Stimulated activated CD8-positive, alpha-beta memory T cell treated with anti-CD3 and anti-CD28 coated beads, Interleukin-7, amount 100 ng/mL, for 48 hours (primary cell): ENCODE data around the gene EXOC3L4.
"Not testable (repeated sequence)": the region's sequence is repeated elsewhere in the genome, so short reads cannot be mapped to it uniquely, and the experiment has no call there.

Source experiments
- DNase-seq, 2 donors: peaks; one replicate each; pipeline ENCODE4 v3.0.0-alpha.2; 2020; ENCODE audit warnings: low read depth in 1 of 2; ENCODE audit errors: extremely low read depth in 1 of 2

The EXOC3L4 gene

DNA sequence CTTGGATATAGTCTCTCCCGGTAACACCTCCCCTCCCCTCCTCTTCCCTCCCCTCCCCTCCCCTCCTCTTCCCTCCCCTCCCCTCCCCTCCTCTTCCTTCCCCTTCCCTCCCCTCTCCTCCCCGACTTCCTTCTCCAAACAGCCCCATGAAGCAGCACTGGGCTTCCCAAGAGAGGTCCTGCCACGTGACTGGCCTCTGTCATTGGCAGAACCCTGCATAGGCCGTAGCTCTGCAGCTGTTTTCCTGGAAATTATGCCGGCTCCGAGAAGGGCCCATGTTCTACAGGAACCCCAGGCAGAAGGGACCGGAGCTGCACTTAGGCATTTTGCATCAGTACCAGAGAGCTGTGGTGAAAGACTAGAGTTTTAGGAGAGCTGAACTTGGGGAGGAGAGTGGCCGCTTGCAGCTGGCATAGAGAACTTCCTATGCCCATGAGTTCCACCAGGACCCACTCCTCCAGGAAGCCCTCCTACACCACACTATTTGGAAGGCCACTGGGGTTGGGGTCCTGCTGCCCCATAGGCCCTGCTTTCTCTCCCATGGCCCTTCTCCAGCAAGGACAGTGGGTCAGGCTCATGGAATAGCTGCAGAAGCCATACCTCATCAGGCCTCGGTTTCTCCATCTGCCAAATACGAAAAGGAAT, 23.6 kb downstream of the EXOC3L4 start:
- no peak for DNase-seq

DNA sequence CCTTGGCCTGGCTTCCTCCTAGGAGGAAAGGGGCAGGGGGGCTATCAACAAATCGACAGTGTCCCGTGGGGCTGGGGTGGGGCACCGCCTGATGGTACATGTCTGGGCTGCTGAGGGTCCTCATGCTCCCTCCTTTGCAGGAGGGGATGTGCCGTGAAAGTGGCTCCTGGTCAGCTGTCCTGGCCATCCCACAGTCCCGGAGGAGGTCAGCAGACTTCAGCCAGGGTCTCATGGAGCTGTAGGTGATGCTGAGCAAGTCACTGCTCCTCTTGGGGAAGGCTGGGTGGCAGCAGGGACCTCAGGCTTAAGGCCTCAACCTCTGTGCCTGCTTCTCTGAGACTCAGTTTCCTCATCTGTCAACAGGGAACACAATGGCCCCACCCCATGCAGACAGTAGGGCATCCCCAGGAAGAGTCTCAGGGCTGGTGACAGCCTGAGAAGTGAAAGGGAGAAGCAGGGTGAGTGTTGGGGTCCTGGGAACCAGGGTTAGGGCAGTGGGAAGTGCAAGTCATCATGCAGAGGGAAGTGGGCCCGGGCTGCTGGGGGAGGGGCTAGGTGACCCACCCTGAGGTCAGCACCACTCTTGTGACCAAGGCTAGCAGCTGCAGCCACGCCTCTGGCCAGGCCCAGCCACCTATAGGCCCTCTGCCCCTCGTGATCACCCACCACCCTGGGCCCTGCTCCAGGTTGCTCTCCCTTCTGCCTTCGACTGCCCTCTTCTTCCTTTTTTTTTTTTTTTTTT, 24.3 kb downstream of the EXOC3L4 start:
- DNase-seq, result no peak

DNA sequence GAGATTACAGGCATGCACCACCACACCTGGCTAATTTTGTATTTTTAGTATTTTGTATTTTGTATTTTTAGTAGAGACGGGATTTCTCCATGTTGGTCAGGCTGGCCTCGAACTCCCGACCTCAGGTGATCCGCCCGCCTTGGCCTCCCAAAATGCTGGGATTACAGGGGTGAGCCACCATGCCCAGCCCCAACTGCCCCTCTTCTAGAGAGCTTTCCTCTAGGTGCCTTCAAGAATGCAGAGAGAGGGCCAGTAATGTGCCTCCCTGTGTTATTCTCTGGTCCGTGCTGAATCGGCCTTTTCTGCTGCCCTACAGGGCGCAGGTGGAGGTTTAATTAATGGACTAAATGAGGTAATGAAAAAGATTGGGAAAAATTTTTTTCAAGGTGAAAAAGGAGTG, 25.0 kb downstream of the EXOC3L4 start:
- DNase-seq, result not testable (repeated sequence)

DNA sequence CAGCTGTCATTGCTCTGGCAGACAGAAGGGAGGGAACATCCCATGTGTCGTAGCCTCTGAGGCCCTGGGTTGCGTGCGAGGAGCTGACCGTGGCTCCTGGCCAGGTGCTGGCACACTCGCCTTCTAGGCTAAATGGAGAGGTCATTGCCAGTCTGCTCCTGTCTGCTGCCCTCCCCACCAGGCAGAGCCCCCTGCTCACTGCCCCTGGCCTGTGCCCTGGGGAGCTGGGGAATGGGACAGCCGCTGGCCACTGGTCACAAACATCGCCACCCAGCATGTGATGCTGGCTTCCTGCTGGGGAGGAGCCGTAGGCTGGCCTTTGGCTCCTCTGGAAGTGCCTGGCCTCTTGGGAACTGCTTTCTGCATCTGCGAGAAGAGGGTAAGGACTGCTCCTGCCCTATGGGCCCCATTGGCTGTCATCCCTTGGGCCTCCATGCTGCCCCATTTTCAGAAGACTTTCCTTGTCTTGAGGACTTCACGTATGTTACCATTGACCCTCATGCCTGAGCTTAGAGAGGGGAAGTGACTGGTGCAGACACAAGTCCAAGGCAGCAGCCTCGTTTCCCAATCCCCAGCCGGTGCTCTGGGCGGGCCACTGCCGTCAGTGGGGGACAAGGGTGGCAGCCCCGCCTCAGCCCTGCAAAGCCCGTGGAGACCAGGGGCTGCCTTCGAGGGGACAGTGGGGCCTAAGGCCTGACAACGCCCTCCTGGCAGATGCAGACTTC, 26.8 kb downstream of the EXOC3L4 start:
- DNase-seq, result no peak

DNA sequence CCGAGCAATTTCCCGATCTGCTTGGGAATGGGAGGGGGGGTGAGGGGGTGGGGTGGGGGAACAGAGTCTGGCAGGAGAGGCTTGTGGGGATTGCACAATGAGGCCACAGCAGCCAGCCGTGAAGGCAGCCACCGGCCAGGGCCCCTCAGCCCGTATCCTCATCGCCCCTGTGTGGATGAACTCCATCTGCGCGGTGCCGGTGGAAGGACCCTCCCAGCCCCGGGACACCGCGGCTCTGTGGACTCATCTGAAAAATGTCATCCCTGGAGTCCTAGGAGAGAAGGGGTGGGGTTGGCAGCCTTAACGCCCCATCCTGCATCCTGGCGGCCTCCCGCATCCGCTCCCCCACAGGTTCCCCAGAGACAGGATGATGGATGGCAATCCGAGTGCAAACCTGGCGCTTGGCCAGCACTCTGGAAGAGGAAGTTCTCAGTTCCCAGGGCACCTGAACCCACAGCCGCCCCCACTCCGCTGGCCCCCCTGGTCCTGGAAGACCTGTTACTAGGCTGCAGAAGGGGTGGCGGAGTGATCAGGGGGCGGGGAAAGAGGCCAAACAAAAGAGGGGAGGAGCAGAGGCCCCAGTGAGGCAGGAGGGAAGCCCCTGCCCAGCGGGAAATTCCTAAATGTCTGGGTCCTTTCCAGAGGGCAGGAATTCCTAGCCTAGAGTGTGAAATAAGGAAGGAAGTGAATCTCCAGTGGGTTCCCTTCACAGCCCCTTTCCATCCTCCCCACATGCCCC, 27.5 kb downstream of the EXOC3L4 start:
- no peak for DNase-seq

DNA sequence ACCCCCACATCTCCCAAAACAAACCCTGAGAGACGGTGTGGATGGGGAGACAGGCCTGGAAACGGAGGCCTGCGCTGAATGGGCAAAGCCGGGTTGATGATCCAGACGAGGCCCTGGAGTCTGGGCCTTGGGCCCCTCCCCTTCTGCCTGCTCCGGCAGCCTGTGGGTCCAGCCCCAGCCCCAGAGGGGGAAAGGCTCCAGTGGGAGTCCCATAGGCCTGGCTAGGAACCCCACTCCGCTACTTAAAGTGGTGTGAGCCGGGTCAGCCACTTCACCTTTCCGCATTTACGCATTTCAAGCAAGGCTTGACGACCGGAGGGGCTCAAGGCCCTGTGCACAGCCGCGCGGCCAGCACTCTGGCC, 28.0 kb downstream of the EXOC3L4 start:
- no peak for DNase-seq

DNA sequence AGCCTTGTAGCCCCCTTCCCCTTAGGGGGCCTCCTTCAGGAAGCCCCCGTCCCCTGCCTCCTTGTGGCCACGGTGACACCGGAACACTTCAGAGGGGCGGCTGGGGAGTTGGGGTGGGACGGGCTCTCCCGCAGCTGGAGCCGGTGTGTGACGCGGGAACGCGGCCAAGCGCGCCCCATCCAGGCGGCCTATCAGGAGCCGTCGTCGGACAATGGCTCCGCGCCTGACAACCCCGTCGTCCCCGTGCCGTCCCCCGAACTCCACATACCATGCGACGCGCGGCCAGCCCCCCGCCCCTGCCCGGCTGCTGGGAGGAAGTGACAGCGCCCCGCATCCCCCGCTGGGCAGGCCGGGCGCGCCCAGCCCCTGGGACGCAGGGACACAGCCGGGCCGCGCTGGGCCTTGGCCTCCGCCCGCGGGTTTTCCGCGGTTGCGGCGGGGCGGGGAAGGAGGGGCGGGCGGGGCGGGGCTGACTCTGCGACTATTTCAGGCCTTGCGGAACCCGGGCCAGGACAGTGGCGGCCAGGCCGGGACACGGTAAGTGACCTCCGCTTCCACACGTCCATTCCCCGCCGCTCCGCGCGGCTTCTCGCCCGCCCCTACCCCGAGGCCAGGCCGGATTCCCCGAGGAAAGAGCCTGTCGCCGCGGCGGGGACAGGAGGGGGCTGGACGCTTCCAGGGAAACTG, 28.6 kb downstream of the EXOC3L4 start, which contains the start of gene TNFAIP2:
Gene TNFAIP2 (plus strand): TSS at position 515 of the 687 bp plus-strand sequence. CDS start 2,997 bp downstream, outside the sequence.
- DNase-seq, result no peak

DNA sequence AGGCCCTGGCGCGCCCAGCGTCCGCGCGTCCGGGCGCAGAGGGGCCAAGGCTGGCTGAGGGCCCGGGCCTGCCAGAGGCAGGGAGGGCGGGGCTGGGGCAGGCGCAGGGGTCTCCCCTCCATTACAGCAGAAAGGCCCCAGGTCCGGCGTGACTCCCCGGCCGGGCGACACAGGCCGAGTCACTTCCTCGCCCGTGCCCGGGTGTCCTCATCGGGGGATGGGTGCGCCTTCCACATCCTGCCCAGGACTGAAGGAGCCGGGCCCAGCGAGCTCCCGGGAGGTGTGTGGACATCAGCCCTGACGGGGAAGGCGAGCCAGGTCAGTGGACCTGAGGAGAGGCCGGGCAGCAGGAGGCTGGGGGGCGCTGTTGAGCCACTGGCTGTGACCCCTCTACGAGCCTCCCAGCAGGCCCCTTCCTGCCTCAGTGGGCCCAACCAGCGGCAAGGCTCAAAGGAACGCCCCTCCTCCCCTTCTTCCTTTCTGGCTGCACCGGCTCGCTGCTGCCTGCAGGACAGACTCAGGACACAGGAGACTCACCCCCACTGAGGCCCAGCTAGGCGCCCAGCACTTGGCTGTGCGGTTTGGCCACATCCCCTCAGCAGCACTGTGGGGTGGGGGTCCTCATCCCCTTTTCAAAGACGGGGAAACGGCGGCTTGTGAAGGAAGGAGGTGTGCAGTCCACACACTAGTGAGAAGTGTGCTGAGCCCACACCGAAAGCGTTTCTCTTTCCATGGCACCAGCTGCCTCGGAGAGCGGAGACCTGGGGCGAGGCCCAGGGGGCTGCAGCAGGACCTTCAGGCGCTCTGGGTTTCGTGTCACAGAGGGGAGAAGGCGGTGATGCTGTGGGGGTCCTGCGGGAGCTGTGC, 29.3 kb downstream of the EXOC3L4 start:
- no peak for DNase-seq

DNA sequence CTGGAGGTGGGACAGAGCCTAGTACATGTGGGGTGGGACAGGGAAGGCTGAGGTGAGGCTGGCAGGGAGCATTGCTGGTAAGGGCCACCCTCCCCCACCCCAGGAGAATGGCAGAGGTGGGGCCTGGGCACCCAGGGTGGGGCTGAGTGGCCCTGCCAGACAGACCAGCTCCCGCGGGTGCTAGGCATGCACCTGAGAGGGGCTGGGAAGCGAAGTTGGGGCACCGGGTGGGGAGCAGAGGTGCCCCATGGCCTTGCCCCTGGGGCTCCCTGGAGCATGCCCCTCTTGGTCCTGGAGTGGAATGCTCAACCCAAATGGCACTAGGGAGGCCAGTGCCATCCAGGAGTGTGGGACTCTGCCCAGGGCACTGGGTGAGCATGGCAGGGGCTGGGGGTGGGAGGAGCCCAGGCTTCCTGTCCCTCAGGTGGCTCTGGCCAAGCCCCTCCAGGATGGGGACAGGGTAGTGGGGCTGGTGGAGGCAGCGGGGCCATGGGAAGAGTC, 30.0 kb downstream of the EXOC3L4 start:
- no peak for DNase-seq

DNA sequence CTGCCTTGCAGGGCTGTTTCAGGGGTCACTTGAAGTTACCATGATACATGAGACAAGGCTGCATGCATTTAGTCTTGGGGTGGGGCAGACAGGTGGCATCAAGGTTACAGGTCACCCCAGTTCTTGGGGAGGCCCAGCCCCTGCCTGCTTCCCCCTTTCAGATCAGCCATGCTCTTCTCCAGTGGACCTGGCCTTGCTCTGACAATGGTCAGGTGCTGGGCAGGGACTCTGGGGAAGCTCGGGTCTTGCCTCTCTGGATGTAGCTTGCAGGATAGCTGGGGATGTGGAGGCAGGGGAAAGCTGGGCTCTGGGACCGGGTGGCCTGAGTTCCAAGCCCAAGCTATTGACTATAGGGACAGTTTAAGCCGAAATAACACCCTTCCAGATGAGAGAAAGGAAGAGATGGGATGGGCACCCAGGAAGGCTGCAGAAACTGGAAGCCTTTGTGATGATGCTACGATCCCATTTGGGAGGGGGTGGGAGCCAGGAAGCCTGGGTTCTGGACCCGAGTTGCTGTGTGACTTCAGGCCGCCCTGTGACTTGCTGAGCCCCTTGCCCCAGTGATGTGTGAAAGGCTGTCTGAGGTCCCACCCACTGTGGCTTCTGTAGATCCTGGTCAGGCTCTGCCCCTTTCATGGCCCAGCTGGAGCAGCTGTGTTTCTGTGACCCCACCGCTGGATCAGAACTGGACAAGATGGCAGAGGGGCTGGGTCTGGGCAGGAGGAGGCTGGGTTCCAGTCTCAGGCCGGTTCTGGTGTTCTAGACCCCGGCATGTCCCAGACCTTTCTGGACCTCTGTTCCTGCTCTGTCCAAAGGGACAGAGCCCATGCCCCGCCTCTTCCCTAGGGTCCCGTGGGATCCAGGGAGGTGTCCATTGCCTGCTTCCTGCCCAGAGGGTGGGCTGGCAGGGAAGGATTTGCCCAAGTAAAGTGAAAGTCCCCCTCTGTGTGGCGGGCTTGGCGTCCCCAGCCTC, 30.9 kb downstream of the EXOC3L4 start:
- no peak for DNase-seq

DNA sequence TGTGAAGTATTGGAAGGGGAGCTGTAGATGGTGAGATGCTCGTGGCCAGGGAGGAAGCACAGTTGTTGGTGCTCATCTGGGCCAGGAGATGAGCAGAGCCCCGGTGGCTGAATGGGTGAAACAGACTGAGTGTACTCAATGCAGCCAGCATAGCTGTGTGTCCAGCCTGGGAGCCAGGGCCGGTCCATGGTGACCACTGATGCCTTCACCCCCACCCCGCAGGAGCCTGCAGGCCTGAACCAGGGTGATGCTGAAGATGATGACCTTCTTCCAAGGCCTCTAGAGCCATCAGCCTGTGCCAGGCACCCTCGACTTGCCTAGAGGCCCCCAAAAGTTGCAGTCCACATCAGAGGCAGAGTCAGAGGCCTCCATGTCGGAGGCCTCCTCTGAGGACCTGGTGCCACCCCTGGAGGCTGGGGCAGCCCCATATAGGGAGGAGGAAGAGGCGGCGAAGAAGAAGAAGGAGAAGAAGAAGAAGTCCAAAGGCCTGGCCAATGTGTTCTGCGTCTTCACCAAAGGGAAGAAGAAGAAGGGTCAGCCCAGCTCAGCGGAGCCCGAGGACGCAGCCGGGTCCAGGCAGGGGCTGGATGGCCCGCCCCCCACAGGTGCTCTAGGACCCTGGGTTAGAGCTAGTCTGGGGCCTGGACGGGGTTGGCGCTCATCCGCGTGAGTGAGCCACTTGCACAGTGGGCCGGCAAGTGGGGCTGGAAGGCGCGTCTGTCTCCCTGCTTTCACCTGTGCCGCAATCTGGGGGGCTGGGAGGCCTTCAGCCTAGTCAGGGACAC, 31.8 kb downstream of the EXOC3L4 start:
- no peak for DNase-seq

DNA sequence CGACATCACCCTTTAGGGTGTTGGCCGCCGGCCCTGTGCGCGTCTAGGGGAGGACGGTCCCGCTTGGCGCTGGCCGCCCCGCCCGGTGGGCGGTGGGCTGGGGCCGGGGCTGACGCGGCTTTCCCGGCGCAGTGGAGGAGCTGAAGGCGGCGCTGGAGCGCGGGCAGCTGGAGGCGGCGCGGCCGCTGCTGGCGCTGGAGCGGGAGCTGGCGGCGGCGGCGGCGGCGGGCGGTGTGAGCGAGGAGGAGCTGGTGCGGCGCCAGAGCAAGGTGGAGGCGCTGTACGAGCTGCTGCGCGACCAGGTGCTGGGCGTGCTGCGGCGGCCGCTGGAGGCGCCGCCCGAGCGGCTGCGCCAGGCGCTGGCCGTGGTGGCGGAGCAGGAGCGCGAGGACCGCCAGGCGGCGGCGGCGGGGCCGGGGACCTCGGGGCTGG, 32.4 kb downstream of the EXOC3L4 start:
- DNase-seq, result no peak

DNA sequence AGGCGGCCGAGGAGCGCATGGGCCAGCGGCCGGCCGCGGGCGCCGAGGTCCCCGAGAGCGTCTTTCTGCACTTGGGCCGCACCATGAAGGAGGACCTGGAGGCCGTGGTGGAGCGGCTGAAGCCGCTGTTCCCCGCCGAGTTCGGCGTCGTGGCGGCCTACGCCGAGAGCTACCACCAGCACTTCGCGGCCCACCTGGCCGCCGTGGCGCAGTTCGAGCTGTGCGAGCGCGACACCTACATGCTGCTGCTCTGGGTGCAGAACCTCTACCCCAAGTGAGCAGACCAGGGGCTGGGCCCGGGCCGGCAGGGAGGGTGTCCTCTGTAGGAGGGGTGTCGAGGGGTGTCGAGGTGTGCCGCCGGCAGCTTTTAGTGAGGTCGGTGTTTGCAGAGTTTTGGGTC, 32.8 kb downstream of the EXOC3L4 start:
- DNase-seq, result no peak

DNA sequence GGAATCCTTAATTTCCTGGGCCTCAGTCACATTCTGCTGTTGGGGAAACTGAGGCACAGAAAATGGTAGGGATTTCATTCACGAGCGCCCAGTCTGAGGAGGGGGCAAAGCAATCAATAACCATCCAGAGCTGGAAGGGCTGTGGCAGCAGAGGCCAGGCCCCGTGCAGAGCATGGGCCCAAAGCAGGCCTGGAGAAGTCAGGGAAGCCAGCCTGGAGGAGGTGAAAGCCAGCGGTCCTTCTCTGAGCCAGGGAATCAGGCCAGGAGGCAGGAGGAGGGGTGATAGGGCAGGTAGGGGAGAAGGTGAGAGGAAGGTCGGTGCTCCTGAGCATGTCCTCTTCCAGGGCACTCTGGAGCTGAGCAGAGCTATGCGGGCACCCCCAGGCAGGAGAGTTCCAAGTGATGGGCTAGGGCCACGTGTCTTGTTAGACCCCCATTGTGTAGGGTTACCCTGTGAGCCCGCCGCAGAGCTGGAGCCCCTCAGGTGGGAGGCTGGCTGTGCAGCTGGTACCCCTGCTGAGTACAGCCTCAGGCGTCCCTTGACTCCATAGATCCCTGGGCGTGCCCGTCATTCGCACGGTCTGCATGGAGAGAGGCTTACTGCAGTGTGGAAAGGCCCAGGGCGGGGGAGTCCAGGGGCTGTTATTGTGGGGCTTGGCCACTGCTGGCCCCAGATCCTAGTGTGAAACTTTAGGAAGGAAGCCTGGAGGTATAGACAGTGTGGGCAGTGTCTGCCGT, 33.5 kb downstream of the EXOC3L4 start:
- DNase-seq, result no peak

DNA sequence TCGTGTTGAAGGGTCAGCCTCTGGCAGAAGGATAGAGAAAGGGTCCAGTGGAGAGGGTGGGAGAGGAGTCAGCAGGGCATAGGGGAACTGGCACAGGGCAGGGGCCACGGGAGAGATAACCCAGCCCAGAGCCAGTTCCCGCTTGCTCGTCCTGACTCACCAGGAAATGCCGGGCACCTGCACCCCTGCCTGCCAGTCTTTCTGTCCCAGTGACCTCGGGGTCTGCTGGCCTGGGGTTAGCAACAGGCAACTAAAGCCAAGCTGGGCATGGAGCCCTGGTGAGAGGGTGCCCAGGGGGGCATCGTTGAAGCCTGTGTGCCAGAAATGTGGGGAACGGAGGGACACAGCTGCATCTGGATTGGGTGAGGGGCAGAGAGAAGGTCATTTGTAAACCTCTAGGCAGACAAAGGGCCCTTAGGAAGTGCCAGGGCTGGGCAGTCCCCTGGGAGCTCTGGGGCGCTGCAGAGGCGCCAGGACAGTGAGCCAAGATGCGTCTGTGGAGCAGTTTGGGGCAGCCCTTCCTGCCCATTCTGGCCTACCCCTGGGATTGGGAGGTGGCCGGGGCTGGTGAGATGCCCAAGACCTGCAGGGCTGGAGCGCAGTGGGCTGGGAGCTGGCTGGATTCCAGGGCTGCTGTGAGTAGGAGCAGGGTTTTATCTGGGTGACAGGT, 34.2 kb downstream of the EXOC3L4 start:
- DNase-seq, result no peak

DNA sequence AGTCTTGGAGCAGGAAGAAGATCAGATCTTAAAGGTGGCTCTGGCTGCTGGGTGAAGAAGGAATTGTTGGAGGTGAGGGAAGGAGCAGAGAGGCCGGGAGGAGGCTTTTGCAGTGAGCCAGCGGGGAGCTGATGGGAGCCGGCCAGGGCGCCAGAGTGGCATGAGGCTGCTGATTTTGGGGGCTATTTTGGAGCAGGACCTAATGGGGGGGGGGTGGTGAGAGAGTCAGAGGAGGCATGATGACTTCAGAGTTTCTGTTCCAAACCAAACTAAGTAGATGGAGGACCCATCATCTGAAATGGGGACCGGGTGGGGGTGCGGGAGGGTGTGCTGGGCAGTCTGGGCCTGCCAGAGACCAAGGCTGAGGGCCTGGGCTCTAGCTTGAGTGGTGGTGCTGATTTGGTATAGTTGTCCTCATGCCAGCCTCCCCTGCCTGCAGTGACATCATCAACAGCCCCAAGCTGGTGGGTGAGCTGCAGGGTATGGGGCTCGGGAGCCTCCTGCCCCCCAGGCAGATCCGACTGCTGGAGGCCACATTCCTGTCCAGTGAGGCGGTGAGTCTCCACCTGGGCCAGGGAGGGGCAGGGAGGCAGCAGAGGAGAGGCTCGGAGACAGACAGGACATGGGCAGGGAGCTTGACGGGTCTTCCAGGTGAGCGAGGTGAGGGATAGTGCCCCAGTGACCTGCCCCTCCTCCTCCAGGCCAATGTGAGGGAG, 34.9 kb downstream of the EXOC3L4 start:
- DNase-seq, result no peak
